Thyroid gland (tissue), 4 donors: ENCODE results near the gene DCD.

Source experiments
- POLR2A ChIP-seq, 2 donors: fragments of 450-650 bp; IDR thresholded peaks; one replicate each; pipeline ENCODE4 v1.6.1; 2017; ENCODE audit warnings: antibody characterized with exemption in 2 of 2, mild to moderate bottlenecking in 2 of 2, moderate library complexity in 1 of 2
- TF ChIP-seq, protein P1 (sequence below), 6 experiments: fragments of 200-600 bp in 3 of 6; fragments of 450-650 bp in 3 of 6; sonication (generic) in 3 of 6; IDR thresholded peaks; one replicate each; pipeline ENCODE4 v1.5.1; 2016 to 2019; ENCODE audit warnings: antibody characterized with exemption in 6 of 6, mild to moderate bottlenecking in 2 of 6, inconsistent platforms in 1 of 6, moderate library complexity in 1 of 6

DNA sequence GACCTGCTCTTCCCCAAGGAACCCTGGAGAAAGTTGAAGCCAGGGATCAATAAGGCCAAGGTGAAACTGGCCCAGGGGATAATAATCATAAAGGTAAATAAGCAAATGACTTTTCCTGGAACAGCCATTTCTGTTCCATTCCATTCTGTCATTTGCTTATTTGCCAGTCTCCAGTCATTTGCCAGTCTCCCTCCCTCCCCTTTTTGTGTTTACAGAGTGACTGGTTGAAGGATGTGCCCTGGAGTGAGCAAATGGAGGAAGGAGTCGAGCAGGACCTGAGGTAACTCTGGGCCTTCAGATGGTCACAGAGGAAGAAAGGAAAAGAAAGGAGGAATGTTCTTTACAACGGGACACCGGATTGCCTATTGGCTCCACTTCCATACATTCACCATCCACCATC is 17.8 kb upstream of the DCD start:
- TF ChIP-seq, protein P1, sequence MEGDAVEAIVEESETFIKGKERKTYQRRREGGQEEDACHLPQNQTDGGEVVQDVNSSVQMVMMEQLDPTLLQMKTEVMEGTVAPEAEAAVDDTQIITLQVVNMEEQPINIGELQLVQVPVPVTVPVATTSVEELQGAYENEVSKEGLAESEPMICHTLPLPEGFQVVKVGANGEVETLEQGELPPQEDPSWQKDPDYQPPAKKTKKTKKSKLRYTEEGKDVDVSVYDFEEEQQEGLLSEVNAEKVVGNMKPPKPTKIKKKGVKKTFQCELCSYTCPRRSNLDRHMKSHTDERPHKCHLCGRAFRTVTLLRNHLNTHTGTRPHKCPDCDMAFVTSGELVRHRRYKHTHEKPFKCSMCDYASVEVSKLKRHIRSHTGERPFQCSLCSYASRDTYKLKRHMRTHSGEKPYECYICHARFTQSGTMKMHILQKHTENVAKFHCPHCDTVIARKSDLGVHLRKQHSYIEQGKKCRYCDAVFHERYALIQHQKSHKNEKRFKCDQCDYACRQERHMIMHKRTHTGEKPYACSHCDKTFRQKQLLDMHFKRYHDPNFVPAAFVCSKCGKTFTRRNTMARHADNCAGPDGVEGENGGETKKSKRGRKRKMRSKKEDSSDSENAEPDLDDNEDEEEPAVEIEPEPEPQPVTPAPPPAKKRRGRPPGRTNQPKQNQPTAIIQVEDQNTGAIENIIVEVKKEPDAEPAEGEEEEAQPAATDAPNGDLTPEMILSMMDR (IDR thresholded peaks at IDR 0.05): no peak
- TF ChIP-seq POLR2A (IDR thresholded peaks at IDR 0.05): no peak
